Choroid plexus epithelial cell (primary cell): Measurements from ENCODE around the gene FEN1.

Experiments used
- DNase-seq: peaks from one replicate; pipeline ENCODE4 v3.0.0-alpha.2; 2010; ENCODE audit warnings: low read depth
- H3K4me3 ChIP-seq: 2 replicates; pipeline ENCODE4 v1.5.1; 2011; ENCODE audit warnings: low read depth, mild to moderate bottlenecking, control low read depth, low read length, moderate library complexity
- TF ChIP-seq, protein P1 (sequence below): conservative IDR thresholded peaks from 2 replicates; pipeline ENCODE4 v1.5.1; 2011; ENCODE audit warnings: low read depth, mild to moderate bottlenecking, control low read depth, inconsistent platforms, low read length, moderate library complexity

Gene FEN1

DNA sequence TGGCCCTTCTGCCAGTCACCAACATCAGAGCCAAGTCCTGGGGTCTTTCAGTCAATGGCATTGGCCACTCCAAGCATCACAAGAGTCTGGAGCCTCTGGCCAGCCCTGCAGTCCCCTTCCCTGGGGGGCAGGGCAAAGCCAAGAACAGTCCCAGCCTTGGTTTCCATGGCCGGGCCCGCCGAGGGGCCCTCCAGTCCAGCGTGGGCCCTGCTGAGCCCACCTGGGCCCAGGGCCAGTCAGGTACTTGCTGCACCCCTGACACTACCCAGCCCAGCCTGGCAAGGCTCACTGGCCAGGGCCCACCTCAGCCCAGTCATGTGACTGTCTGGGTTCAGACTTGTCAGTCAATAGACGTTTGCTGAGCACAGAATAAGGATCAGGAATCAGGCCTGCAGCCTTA is 11.1 kb upstream of the FEN1 start:
- DNase-seq = no peak
- H3K4me3 ChIP-seq = no peak overlapping the region
- TF ChIP-seq, protein P1, sequence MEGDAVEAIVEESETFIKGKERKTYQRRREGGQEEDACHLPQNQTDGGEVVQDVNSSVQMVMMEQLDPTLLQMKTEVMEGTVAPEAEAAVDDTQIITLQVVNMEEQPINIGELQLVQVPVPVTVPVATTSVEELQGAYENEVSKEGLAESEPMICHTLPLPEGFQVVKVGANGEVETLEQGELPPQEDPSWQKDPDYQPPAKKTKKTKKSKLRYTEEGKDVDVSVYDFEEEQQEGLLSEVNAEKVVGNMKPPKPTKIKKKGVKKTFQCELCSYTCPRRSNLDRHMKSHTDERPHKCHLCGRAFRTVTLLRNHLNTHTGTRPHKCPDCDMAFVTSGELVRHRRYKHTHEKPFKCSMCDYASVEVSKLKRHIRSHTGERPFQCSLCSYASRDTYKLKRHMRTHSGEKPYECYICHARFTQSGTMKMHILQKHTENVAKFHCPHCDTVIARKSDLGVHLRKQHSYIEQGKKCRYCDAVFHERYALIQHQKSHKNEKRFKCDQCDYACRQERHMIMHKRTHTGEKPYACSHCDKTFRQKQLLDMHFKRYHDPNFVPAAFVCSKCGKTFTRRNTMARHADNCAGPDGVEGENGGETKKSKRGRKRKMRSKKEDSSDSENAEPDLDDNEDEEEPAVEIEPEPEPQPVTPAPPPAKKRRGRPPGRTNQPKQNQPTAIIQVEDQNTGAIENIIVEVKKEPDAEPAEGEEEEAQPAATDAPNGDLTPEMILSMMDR = no peak

DNA sequence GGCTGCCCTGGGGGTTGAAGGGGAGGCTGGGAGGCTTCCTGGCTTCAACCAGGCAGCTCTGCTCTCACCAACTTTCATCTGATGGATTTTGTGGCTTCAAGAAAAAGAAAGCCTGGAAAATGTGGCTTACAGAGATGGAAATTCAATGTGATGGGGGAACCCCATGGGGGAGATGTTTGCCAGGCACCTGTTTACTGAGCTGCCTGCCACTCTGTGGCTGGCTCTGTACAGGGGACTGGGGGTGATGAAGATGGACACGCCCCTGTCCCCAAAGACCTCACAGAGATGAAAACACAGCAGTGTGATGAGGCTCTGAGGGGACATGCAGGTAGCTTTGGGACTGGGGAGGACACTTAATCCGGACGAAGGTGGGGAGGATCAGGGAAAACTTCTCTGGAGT is 10.4 kb upstream of the FEN1 start:
- no peak overlapping the region for H3K4me3 ChIP-seq
- DNase-seq = no peak
- TF ChIP-seq, protein P1 = no peak

DNA sequence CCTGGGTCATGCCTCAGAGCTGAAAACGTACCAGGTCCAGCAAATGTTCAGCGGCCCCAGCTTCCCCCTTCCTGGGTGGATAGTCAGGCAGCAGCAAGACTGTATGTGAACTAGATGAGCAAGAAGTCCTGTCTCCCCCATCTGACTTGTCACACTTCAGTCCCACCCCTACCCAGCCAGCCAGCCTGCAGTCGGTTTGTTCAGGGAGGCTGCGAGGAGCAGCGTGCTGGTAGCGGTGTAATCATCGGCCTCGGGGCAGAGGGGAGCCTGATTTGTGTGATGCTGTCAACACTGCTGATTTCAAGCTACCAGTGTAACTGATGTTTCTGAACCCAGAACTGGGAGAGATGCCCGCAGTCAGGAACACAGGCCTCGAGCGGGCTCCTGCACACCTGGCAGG is 9.9 kb upstream of the FEN1 start:
- DNase-seq = no peak
- no peak overlapping the region for H3K4me3 ChIP-seq
- TF ChIP-seq, protein P1 = no peak

DNA sequence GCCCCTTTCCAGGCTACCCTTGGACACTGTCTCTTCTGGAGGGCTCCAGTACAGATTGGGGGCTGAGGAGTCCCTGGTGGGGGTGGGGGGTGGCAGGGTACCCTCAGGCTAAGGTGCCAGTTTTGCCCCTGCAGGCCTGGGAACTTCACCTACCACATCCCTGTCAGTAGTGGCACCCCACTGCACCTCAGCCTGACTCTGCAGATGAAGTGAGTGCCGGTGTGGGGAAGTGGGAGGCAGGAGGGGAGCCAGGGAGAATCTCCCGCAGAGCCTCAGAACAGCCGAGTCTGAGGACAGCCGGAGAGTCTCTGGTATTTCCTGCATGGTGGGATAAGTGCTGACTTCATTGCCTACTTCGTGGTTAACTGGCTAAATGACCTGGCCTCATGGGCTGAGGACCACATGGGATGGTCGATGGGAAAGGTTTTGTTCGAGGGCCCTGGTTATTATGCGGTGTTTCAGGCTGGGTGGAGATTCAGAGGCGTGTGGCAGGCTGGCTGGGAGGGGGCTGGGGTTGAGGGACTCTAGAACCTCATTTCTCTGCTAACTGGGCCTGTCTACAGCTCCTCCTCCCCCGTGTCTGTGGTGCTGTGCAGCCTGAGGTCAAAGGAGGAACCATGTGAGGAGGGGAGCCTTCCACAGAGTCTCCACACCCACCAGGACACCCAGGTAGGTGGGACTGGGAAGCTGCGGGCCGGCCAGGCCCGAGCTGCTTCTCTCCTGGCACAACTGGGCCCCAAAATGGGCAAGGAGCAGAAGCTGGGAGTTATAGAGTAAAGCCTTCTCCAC is 8.8 kb upstream of the FEN1 start:
- H3K4me3 ChIP-seq = no peak overlapping the region
- DNase-seq = peak; percentile 95
- TF ChIP-seq, protein P1 = no peak

DNA sequence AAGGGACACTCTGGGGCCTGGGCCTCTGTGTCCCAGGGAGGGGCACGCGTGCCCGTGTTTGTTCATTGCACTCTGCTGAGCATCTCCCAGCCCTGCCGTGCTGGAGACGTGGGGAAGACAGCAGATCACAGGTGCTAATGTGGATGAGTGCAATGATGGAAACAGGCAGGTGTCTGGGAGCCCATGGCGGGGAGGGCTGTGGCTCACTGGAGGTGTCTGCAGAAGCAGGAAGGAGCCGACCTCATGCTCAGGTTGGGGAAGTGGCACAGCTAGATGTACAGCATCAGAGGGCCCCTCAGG is 8.3 kb upstream of the FEN1 start:
- no peak for DNase-seq
- H3K4me3 ChIP-seq = no peak overlapping the region
- TF ChIP-seq, protein P1 = no peak

DNA sequence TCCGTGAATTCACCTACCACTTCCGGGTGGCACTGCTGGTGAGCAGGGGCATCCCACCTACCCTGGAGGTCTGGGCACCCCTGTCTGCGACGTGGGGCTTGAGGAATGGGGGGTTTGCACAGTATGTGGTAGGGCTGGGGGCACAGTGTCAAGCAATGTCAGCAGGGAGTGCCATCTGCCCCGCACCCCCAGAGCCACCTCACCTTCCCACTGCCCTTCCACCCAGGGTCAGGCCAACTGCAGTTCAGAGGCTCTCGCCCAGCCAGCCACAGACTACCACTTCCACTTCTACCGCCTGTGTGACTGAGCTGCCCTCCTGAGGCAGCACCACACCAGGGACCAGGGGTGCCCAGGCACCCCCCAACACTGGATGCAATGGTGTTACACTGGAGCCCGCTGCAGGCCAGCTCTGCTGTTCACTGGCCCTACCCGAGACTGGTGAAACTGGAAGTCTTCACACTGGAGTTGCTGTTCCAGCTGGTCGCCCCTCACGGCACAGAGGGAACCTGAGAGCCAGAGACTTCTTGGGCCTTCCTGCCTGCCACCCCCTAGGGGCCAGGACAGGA is 6.8 kb upstream of the FEN1 start:
- no peak overlapping the region for H3K4me3 ChIP-seq
- no peak for DNase-seq
- TF ChIP-seq, protein P1 = no peak

DNA sequence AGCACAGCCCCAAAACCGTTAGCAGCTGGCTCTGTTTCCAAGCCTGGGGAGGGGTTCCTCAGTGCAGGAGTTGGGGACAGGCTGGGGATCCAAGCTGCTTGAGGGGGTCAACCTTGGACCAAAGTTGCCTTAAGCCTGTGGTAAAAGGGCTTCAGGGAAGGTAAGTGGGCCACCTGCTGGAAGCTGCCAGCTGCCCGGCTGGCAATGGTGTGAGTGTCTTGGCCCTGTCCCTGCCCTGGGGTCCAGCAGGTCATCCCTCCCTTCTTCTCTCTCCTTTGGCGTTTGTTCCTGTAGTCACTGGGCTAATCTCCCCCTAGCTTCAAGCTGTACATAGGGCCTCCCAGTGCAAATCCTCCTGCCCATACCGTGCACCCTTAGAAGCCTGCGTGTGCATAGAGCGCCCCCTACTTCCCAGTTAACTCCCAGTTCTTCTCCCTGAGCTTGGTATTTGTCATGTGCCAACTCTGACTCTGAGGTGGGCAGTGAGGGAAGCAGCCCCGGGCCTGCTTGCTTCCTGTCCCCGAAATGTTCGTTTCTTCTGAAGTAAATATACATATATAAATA is 4.7 kb upstream of the FEN1 start:
- peak; percentile 90 for DNase-seq
- H3K4me3 ChIP-seq = no peak overlapping the region
- TF ChIP-seq, protein P1 = peak; percentile 89
